HG03565 (cell line): ENCODE results near the gene MCTP1.

ENCODE experiments used
- ATAC-seq: cut with Tn5 transposase; IDR thresholded peaks from one replicate; pipeline ENCODE4 v1.9.1; 2021; ENCODE audit warnings: mild to moderate bottlenecking, moderate library complexity; ENCODE audit not compliant: unreplicated experiment

MCTP1 gene

GRCh38 chr5:95130941-95131340, 154.0 kb downstream of the MCTP1 start:
- ATAC-seq: no peak

GRCh38 chr5:95124731-95125130, 160.2 kb downstream of the MCTP1 start:
- ATAC-seq: no peak

- ATAC-seq: no peak
Observed at GRCh38 chr5:95124101-95124500, 160.8 kb downstream of the MCTP1 start.

- no peak for ATAC-seq
Observed at GRCh38 chr5:95114902-95115301, 170.0 kb downstream of the MCTP1 start.

GRCh38 chr5:95114305-95114704, 170.6 kb downstream of the MCTP1 start:
- ATAC-seq: no peak

GRCh38 chr5:95113489-95113888, 171.4 kb downstream of the MCTP1 start:
- ATAC-seq: no peak

GRCh38 chr5:95111141-95111540, 173.8 kb downstream of the MCTP1 start:
- no peak for ATAC-seq

- no peak for ATAC-seq
Observed at GRCh38 chr5:95110118-95110517, 174.8 kb downstream of the MCTP1 start.

GRCh38 chr5:95107138-95107537, 177.8 kb downstream of the MCTP1 start:
- no peak for ATAC-seq

GRCh38 chr5:95105638-95106037, 179.3 kb downstream of the MCTP1 start:
- ATAC-seq: no peak

GRCh38 chr5:95102687-95103086, 182.2 kb downstream of the MCTP1 start:
- peak; percentile 86 for ATAC-seq

GRCh38 chr5:95102080-95102479, 182.8 kb downstream of the MCTP1 start:
- no peak for ATAC-seq

- ATAC-seq: no peak
Observed at GRCh38 chr5:95100551-95100950, 184.3 kb downstream of the MCTP1 start.

- no peak for ATAC-seq
Observed at GRCh38 chr5:95098012-95098411, 186.9 kb downstream of the MCTP1 start.

- ATAC-seq: no peak
Observed at GRCh38 chr5:95093211-95093610, 191.7 kb downstream of the MCTP1 start.

GRCh38 chr5:95090774-95091173, 194.1 kb downstream of the MCTP1 start:
- ATAC-seq: no peak

- peak; percentile 68 for ATAC-seq
Observed at GRCh38 chr5:95087816-95088317, 197.0 kb downstream of the MCTP1 start.

- peak; percentile 26 for ATAC-seq
Observed at GRCh38 chr5:95086927-95087815, 197.7 kb downstream of the MCTP1 start.

- no peak for ATAC-seq
Observed at GRCh38 chr5:95084757-95085156, 200.1 kb downstream of the MCTP1 start.

GRCh38 chr5:95083606-95084005, 201.3 kb downstream of the MCTP1 start:
- no peak for ATAC-seq

- no peak for ATAC-seq
Observed at GRCh38 chr5:95081982-95082381, 202.9 kb downstream of the MCTP1 start.

GRCh38 chr5:95081500-95081960, 203.4 kb downstream of the MCTP1 start:
- peak; percentile 91 for ATAC-seq
